DND-41 (cell line): ENCODE results near the gene ERMARD.

Experiments used
- CTCF ChIP-seq: IDR thresholded peaks from 2 replicates; pipeline ENCODE4 v1.5.1; 2012; ENCODE audit warnings: borderline replicate concordance, low read length, moderate library complexity, mild to moderate bottlenecking; ENCODE audit not compliant: poor library complexity, severe bottlenecking; ENCODE audit errors: extremely low read depth
- EZH2 ChIP-seq: IDR thresholded peaks from 3 replicates; pipeline ENCODE4 v1.6.1; 2012; ENCODE audit warnings: borderline replicate concordance, low read depth, mild to moderate bottlenecking, moderate library complexity, low read length, inconsistent platforms; ENCODE audit not compliant: severe bottlenecking

DNA sequence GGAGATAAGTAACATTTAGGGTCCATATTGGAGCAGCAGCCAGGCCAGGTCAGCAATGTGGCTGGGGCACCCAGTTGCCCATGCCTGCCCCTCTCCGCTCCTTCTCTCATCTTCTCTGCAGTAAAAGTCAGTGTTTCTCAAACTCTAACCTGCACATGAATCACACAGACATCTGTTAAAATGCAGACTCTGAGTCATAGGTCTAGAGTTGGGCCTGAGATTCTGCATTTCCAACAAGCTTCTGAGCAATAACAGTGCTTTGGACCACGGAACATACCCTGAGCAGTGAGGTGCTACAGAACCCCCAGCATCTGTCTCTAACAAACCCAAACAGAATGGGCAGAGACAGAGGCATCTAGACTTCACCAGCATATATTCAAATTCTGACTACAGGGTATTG, 37.2 kb upstream of the ERMARD start:
- TF ChIP-seq CTCF (no peak), EZH2 (no peak)
